Fibroblast of mammary gland (primary cell): ENCODE results near the gene RPL39.
A peak's percentile ranks its signal among the peaks of the same experiment; 100 is the strongest.
"Not testable (repeated sequence)": the region's sequence is repeated elsewhere in the genome, so short reads cannot be mapped to it uniquely, and the experiment has no call there.

ENCODE experiments used
- DNase-seq: peaks from one replicate; pipeline ENCODE4 v3.0.0-alpha.2; 2010; ENCODE audit warnings: low read depth
- H3K4me3 ChIP-seq: 2 replicates; pipeline ENCODE4 v1.5.1; 2011; ENCODE audit warnings: low read depth, mild to moderate bottlenecking, low read length, moderate library complexity; ENCODE audit not compliant: control insufficient read depth
- TF ChIP-seq, protein P1 (sequence below): conservative IDR thresholded peaks from 2 replicates; pipeline ENCODE4 v1.5.1; 2011; ENCODE audit warnings: low read depth, low read length, inconsistent platforms; ENCODE audit not compliant: control insufficient read depth, insufficient read depth

The RPL39 gene

DNA sequence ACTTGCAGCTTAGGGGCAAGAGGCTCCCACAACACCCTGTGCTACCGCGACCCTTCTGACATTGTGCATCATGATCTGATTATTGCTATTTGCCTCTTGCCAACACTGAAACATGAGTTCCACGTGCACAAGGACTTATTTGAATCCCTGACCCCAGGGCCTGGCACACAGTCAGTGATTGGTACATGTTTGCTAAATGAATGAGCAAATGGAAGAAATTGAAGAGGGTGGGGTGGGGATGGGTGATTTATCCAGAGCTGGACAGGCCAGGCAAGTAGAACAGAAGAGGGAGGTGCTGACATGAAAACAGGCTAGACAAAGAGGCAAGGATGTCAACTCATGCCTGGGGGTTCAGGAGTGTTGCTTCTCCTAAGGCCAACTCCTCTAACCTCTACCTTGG, 24.9 kb upstream of the RPL39 start:
- no peak overlapping the region for H3K4me3 ChIP-seq
- TF ChIP-seq, protein P1, sequence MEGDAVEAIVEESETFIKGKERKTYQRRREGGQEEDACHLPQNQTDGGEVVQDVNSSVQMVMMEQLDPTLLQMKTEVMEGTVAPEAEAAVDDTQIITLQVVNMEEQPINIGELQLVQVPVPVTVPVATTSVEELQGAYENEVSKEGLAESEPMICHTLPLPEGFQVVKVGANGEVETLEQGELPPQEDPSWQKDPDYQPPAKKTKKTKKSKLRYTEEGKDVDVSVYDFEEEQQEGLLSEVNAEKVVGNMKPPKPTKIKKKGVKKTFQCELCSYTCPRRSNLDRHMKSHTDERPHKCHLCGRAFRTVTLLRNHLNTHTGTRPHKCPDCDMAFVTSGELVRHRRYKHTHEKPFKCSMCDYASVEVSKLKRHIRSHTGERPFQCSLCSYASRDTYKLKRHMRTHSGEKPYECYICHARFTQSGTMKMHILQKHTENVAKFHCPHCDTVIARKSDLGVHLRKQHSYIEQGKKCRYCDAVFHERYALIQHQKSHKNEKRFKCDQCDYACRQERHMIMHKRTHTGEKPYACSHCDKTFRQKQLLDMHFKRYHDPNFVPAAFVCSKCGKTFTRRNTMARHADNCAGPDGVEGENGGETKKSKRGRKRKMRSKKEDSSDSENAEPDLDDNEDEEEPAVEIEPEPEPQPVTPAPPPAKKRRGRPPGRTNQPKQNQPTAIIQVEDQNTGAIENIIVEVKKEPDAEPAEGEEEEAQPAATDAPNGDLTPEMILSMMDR, result no peak
- peak; percentile 14 for DNase-seq

DNA sequence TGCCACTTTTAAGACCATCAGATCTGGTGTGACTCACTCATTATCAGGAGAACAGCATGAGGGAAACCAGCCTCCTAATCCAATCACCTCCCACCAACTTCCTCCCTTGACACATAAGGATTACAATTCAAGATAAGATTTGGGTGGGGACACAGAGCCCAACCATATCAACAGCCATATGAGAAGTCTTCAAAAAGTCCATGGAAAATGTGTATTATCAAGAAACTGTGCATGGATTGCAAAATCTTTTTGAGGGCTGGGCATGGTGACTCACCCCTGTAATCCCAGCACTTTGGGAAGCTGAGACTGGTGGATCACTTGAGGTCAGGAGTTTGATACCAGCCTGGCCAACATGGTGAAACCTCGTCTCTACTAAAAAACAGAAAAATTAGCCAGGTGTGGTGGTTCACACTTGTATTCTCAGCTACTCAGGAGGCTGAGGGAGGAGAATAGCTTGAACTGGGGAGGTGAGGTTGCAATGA, 17.8 kb upstream of the RPL39 start:
- peak; percentile 20 for DNase-seq
- TF ChIP-seq, protein P1, result no peak
- H3K4me3 ChIP-seq, result no peak overlapping the region

- not testable (repeated sequence) for DNase-seq, H3K4me3 ChIP-seq
Observed at GRCh38 chrX:119808461-119808860, 17.0 kb upstream of the RPL39 start.

- DNase-seq, result no peak
- TF ChIP-seq, protein P1, result no peak
- H3K4me3 ChIP-seq, result no peak overlapping the region
Observed at GRCh38 chrX:119802546-119802945, 11.1 kb upstream of the RPL39 start.

- H3K4me3 ChIP-seq, result no peak overlapping the region
- DNase-seq, result no peak
- TF ChIP-seq, protein P1, result no peak
Observed at GRCh38 chrX:119801253-119802221, 10.1 kb upstream of the RPL39 start.

- peak overlapping the region; percentile 77 for H3K4me3 ChIP-seq
- TF ChIP-seq, protein P1, result peak; percentile 14
- DNase-seq, result peak; percentile 48
Observed at GRCh38 chrX:119790977-119791436, 423 bp downstream of the RPL39 start.

GRCh38 chrX:119784747-119785446, 6.5 kb downstream of the RPL39 start:
- no peak overlapping the region for H3K4me3 ChIP-seq
- DNase-seq, result peak; percentile 40
- TF ChIP-seq, protein P1, result peak; percentile 57
